MM.1S (cell line): ENCODE data around the gene GAB2.

ENCODE experiments used
- EZH2 ChIP-seq: fragments of 300-600 bp; sonication (generic); optimal IDR thresholded peaks from 2 replicates; pipeline ENCODE3; 2017; ENCODE audit warnings: low read depth, mild to moderate bottlenecking, antibody characterized with exemption, low read length, mixed read lengths
- EZH2phosphoT487 ChIP-seq: fragments of 300-600 bp; sonication (generic); IDR thresholded peaks from 2 replicates; pipeline ENCODE4 v1.6.1; 2018; ENCODE audit warnings: antibody characterized with exemption, low read length
- TF ChIP-seq, protein P1 (sequence below): fragments of 300-600 bp; sonication (generic); IDR thresholded peaks from 2 replicates; pipeline ENCODE4 v1.5.1; 2016; ENCODE audit warnings: antibody characterized with exemption, low read length, mixed read lengths

DNA sequence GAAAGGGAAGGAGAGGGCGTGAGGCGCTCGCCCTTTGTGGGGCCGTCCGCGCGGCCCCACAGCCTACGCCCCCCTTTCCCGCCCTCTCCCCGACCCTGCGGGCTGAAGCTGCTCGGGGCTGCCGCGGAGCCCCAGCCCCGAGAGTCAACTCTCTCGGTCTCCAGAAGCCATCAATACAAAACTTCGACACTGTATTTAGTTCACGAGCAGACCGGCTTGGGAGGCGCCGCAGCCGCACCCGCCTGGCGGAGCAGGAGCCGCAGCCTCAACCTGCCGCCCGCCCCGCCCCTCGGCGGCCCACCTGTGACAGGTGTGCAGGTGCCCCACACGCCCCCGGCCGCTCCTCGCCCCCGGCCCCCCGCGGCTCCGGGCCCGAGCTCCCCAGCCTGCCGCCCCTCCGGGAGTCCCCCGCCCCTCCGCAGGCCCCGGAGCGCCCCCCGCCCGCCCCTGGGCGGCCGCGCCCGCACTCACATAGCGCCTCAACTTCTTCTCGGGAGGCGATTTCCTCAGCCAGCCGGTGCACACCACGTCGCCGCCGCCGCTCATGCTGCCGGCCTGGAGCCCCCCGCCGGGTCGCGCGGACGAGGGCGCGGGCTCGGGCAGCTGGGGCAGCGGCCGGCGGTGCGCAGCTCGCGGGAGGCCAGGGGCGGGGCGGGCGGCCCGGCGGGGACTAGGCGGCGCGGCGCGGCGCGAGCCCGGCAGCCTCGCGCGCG is at the start of gene GAB2:
- TF ChIP-seq, protein P1, sequence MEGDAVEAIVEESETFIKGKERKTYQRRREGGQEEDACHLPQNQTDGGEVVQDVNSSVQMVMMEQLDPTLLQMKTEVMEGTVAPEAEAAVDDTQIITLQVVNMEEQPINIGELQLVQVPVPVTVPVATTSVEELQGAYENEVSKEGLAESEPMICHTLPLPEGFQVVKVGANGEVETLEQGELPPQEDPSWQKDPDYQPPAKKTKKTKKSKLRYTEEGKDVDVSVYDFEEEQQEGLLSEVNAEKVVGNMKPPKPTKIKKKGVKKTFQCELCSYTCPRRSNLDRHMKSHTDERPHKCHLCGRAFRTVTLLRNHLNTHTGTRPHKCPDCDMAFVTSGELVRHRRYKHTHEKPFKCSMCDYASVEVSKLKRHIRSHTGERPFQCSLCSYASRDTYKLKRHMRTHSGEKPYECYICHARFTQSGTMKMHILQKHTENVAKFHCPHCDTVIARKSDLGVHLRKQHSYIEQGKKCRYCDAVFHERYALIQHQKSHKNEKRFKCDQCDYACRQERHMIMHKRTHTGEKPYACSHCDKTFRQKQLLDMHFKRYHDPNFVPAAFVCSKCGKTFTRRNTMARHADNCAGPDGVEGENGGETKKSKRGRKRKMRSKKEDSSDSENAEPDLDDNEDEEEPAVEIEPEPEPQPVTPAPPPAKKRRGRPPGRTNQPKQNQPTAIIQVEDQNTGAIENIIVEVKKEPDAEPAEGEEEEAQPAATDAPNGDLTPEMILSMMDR = no peak
- TF ChIP-seq EZH2 = no peak
- no peak for TF ChIP-seq EZH2phosphoT487
